OCI-LY7 (cell line): Measurements from ENCODE around the gene TRIP12. TPM values are rescaled to one million over a fixed set of nuclear protein-coding genes. Genes with fewer than 3 reads are reported as not detected.

Source experiments
- BruUV-seq: library from RNA; stranded (reverse); fragments of 400-500 nt; replicated peaks from 2 replicates; lab custom pipeline; 2021; lab: Mats Ljungman, UMichigan
- CTCF ChIA-PET: fragments of 300-600 bp; sonication (Branson Sonifier 250); formaldehyde crosslinking; loops from one replicate; lab custom pipeline; 2022; ENCODE audit warnings: antibody characterized with exemption; ENCODE audit not compliant: unreplicated experiment; lab: Charles Lee
- POLR2A ChIA-PET: fragments of 300-600 bp; sonication (Branson Sonifier 250); formaldehyde crosslinking; loops from one replicate; lab custom pipeline; 2022; ENCODE audit warnings: antibody characterized with exemption; lab: Charles Lee
- DNase-seq: peaks from one replicate; pipeline ENCODE4 v3.0.0-alpha.2; 2015; ENCODE audit warnings: low spot score
- H2AFZ ChIP-seq: fragments of 200-600 bp; sonication (generic), shearing (Covaris generic); 2 replicates; pipeline ENCODE4 v1.6.1; 2014; ENCODE audit warnings: mild to moderate bottlenecking, antibody characterized with exemption, low read length, moderate library complexity
- H3K27ac ChIP-seq: fragments of 200-600 bp; sonication (generic); 2 replicates; pipeline ENCODE4 v1.5.1; 2014; ENCODE audit warnings: mixed run types, low read depth, mild to moderate bottlenecking, moderate library complexity, low read length, inconsistent platforms; ENCODE audit not compliant: poor library complexity, severe bottlenecking
- H3K36me3 ChIP-seq: fragments of 200-600 bp; sonication (generic); 2 replicates; pipeline ENCODE4 v1.6.1; 2014; ENCODE audit warnings: mild to moderate bottlenecking, antibody characterized with exemption, low read length, moderate library complexity, mixed read lengths; ENCODE audit not compliant: insufficient read depth
- H3K4me1 ChIP-seq: fragments of 200-600 bp; sonication (generic); 2 replicates; pipeline ENCODE4 v1.5.1; 2014; ENCODE audit warnings: mild to moderate bottlenecking, low read length; ENCODE audit not compliant: insufficient read depth, poor library complexity, severe bottlenecking
- H3K4me2 ChIP-seq: fragments of 200-600 bp; sonication (generic); 2 replicates; pipeline ENCODE4 v1.6.1; 2014; ENCODE audit warnings: mild to moderate bottlenecking, low read length
- H3K4me3 ChIP-seq: fragments of 200-600 bp; sonication (generic); 2 replicates; pipeline ENCODE4 v1.5.1; 2014; ENCODE audit warnings: mild to moderate bottlenecking, low read depth, low read length; ENCODE audit not compliant: poor library complexity, severe bottlenecking
- H3K79me2 ChIP-seq: fragments of 200-600 bp; sonication (generic); 2 replicates; pipeline ENCODE4 v1.6.1; 2016; ENCODE audit warnings: low read depth, mild to moderate bottlenecking, low read length, moderate library complexity, mixed read lengths; ENCODE audit not compliant: insufficient read depth
- H3K9me2 ChIP-seq: fragments of 200-600 bp; sonication (generic); 2 replicates; pipeline ENCODE4 v1.6.1; 2016; ENCODE audit warnings: mild to moderate bottlenecking, low read length, mixed read lengths; ENCODE audit not compliant: insufficient read depth
- H3K9me3 ChIP-seq: fragments of 200-600 bp; sonication (generic); 2 replicates; pipeline ENCODE4 v1.6.1; 2014; ENCODE audit warnings: mild to moderate bottlenecking, mixed run types, low read length, mixed read lengths
- H4K20me1 ChIP-seq: fragments of 200-600 bp; sonication (generic); 2 replicates; pipeline ENCODE4 v1.6.1; 2014; ENCODE audit warnings: mild to moderate bottlenecking, antibody characterized with exemption, low read length, moderate library complexity, mixed read lengths; ENCODE audit not compliant: insufficient read depth
- EZH2phosphoT487 ChIP-seq: fragments of 200-600 bp; sonication (generic); IDR thresholded peaks from 2 replicates; pipeline ENCODE4 v1.6.1; 2018; ENCODE audit warnings: low read depth, borderline replicate concordance, mild to moderate bottlenecking, mixed run types, antibody characterized with exemption, low read length, moderate library complexity, mixed read lengths
- intact Hi-C: fragments of 100-400 bp; cut with micrococcal nuclease; formaldehyde crosslinking; loops from one replicate; pipeline ENCODE4 v1.10.0; 2022; ENCODE audit not compliant: unreplicated experiment
- total RNA-seq, 2 experiments: library from RNA; depleted of rRNA in 1 of 2; stranded (reverse); fragments of >200 nt in 1 of 2; shearing (Covaris generic) in 1 of 2; gene quantifications; 2 replicates each; pipeline ENCODE4 v1.2.3, GENCODE V29; 2014 to 2022
- TF ChIP-seq, protein P1 (sequence below): fragments of 200-600 bp; sonication (generic); conservative IDR thresholded peaks from 2 replicates; pipeline ENCODE4 v1.5.1; 2014; ENCODE audit warnings: mild to moderate bottlenecking, antibody characterized with exemption, low read length, moderate library complexity, mixed read lengths

The TRIP12 gene
- total RNA-seq, 2 experiments from 2014 or later = 80.0 to 185 TPM

GRCh38 chr2:229731363-229731762 lies 190.4 kb downstream of the TRIP12 start:
- no peak overlapping the region for H3K4me2 ChIP-seq
- intact Hi-C loops = no loop called here
- TF ChIP-seq, protein P1, sequence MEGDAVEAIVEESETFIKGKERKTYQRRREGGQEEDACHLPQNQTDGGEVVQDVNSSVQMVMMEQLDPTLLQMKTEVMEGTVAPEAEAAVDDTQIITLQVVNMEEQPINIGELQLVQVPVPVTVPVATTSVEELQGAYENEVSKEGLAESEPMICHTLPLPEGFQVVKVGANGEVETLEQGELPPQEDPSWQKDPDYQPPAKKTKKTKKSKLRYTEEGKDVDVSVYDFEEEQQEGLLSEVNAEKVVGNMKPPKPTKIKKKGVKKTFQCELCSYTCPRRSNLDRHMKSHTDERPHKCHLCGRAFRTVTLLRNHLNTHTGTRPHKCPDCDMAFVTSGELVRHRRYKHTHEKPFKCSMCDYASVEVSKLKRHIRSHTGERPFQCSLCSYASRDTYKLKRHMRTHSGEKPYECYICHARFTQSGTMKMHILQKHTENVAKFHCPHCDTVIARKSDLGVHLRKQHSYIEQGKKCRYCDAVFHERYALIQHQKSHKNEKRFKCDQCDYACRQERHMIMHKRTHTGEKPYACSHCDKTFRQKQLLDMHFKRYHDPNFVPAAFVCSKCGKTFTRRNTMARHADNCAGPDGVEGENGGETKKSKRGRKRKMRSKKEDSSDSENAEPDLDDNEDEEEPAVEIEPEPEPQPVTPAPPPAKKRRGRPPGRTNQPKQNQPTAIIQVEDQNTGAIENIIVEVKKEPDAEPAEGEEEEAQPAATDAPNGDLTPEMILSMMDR = no peak
- no peak for TF ChIP-seq EZH2phosphoT487
- H3K36me3 ChIP-seq = no peaks in the 10 kb centered on the region
- DNase-seq = no peak
- CTCF ChIA-PET = no interaction called here
- no peak overlapping the region for H2AFZ ChIP-seq
- H4K20me1 ChIP-seq = no peaks in the 10 kb centered on the region
- no TSS peak for BruUV-seq
- H3K4me3 ChIP-seq = no peak overlapping the region
- POLR2A ChIA-PET = interaction anchor here (0.6 kb wide), 1 partner anchor 21 kb away, joined by 3 read pairs; no protein-coding TSS in a partner anchor
- no peaks in the 10 kb centered on the region for H3K9me3 ChIP-seq
- H3K9me2 ChIP-seq = no peaks in the 10 kb centered on the region
- no peaks in the 10 kb centered on the region for H3K4me1 ChIP-seq
- H3K79me2 ChIP-seq = no peaks in the 10 kb centered on the region
- H3K27ac ChIP-seq = no peak overlapping the region

DNA sequence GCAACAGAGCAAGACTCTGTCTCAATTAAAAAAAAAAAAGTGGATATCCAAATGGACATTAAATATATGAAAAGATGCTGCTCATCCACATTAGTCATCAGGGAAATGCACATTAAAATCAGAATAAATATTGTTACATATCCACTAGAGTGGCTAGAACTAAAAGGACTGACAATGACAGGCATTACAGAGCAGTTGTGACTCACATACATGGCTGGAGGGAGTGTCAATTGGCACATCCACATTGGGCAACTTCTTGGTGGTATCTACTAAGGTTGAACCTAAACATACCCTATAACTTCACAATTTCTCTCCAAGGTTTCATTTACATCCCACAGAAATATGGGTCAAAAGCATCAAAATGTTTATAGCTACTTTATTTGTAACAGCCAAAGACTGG lies 193.4 kb downstream of the TRIP12 start:
- BruUV-seq = no TSS peak
- no peaks in the 10 kb centered on the region for H3K9me2 ChIP-seq
- intact Hi-C loops = no loop called here
- no peaks in the 10 kb centered on the region for H3K36me3 ChIP-seq
- TF ChIP-seq EZH2phosphoT487 = no peak
- TF ChIP-seq, protein P1 = no peak
- H3K4me2 ChIP-seq = no peak overlapping the region
- H2AFZ ChIP-seq = no peak overlapping the region
- no peaks in the 10 kb centered on the region for H3K79me2 ChIP-seq
- H4K20me1 ChIP-seq = no peaks in the 10 kb centered on the region
- DNase-seq = no peak
- CTCF ChIA-PET = no interaction called here
- no peak overlapping the region for H3K27ac ChIP-seq
- H3K9me3 ChIP-seq = no peaks in the 10 kb centered on the region
- H3K4me1 ChIP-seq = no peaks in the 10 kb centered on the region
- no peak overlapping the region for H3K4me3 ChIP-seq
- POLR2A ChIA-PET = interaction anchor here (0.6 kb wide), 1 partner anchor 187 kb away, joined by 4 read pairs; no protein-coding TSS in a partner anchor

DNA sequence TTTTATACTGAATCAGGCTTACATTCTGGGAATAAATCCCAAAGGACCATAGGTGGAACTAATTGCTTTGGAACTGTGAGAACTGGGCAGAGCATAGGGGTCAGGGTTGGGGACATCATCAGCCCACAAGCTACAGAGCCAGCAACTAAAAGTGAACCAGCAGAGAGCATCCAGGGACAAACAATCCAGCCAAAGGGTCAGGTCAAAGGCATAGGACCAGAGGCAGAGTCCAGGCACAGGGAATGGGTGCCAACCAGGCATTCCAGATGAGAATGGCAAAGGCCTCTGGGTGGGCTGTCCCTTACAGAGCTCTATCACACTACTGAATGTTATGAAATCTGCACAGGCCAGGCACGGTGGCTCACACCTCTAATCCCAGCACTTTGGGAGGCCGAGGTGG lies 195.2 kb downstream of the TRIP12 start:
- H4K20me1 ChIP-seq = no peaks in the 10 kb centered on the region
- no TSS peak for BruUV-seq
- no peak overlapping the region for H3K27ac ChIP-seq
- no peaks in the 10 kb centered on the region for H3K79me2 ChIP-seq
- H3K4me2 ChIP-seq = no peak overlapping the region
- ChIA-PET CTCF (no interaction called here), POLR2A (interaction anchor here (0.6 kb wide), 1 partner anchor 24 kb away, joined by 3 read pairs; no protein-coding TSS in a partner anchor)
- no peak for DNase-seq
- no peaks in the 10 kb centered on the region for H3K4me1 ChIP-seq
- TF ChIP-seq, protein P1 = no peak
- no peak for TF ChIP-seq EZH2phosphoT487
- H3K9me2 ChIP-seq = no peaks in the 10 kb centered on the region
- no peak overlapping the region for H3K4me3 ChIP-seq
- H3K9me3 ChIP-seq = no peaks in the 10 kb centered on the region
- H2AFZ ChIP-seq = no peak overlapping the region
- intact Hi-C loops = no loop called here
- no peaks in the 10 kb centered on the region for H3K36me3 ChIP-seq
